ENCODE results near the gene KIF5A. TPM values are rescaled to one million over a fixed set of nuclear protein-coding genes. Genes with fewer than 3 reads are reported as not detected.
A peak's percentile ranks its signal among the peaks of the same experiment; 100 is the strongest.

KIF5A gene
- total RNA-seq, 1 donor from 2014 or later = 0.08 TPM

DNA sequence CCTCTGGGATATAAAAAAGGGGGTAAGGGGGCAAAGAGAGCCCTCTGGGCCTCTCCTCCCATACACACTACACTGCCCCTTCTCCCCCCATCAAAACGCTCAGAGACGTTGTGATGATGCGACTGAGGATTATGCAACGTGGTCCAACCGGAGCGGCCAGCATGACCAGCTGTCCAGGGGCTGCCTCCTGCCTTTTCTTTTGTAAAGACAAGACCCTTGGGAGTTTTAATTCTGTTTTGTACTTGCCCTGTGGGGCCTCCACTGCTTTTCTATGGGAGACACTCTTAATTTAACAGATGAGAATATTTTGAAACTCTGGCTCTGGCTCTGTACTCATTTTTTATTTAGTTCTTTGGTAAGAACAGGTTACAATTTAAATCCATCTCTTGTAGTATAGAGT is 20.0 kb upstream of the KIF5A start:
- TF ChIP-seq, protein P1, sequence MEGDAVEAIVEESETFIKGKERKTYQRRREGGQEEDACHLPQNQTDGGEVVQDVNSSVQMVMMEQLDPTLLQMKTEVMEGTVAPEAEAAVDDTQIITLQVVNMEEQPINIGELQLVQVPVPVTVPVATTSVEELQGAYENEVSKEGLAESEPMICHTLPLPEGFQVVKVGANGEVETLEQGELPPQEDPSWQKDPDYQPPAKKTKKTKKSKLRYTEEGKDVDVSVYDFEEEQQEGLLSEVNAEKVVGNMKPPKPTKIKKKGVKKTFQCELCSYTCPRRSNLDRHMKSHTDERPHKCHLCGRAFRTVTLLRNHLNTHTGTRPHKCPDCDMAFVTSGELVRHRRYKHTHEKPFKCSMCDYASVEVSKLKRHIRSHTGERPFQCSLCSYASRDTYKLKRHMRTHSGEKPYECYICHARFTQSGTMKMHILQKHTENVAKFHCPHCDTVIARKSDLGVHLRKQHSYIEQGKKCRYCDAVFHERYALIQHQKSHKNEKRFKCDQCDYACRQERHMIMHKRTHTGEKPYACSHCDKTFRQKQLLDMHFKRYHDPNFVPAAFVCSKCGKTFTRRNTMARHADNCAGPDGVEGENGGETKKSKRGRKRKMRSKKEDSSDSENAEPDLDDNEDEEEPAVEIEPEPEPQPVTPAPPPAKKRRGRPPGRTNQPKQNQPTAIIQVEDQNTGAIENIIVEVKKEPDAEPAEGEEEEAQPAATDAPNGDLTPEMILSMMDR (IDR thresholded peaks at IDR 0.05; ENCODE audit: borderline replicate concordance) = no peak
- Histone ChIP-seq H3K27me3 (ENCODE audit: low read depth) (no peaks in the 10 kb centered on the region), H3K36me3 (peaks cover 98% of the 10 kb centered on the region), H3K27ac (replicated peaks) (peak overlapping the region; percentile 18), H3K9me3 (replicated peaks) (no peaks in the 10 kb centered on the region), H3K4me1 (peaks cover 12% of the 10 kb centered on the region), H3K4me3 (no peak overlapping the region)
- DNase-seq = no peak
- intact Hi-C loops (cut with micrococcal nuclease) = no loop called here

DNA sequence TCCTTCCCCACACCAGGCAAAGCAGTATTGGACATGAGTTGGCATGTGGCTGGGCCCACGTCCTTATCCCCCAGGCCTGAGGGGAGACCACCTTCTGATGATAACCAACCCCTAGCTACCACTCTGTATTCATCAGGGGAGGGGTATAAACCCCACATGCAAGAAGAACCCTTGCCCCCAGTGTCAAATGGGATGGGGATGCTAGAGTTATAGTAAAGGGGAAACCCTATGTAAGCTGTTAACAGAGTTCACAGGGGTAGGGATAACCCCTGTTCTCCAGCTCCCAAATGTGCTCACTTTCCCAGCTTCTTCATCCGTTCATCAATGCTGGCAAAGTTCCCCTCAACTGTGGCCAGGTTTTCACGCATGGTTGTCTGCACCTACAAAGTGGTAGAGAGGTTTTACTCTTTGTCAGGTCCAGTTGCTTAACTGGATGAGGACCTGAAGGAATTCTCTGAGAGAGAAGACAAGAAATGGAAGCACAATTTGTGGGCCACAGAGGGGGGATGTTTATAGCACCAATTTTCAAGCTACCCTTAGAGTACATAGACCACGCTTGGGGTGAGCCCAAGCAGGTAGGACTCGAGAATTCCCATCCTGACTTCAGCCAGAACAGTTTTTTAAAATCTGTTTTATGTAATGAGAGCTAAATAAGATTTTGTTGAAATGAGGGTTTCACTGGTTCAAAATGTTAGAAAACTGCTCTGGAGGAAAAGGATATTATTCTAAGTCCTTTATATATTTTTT is 19.3 kb upstream of the KIF5A start:
- TF ChIP-seq, protein P1 (IDR thresholded peaks at IDR 0.05; ENCODE audit: borderline replicate concordance) = no peak
- no peaks in the 10 kb centered on the region for H3K27me3 ChIP-seq (ENCODE audit: low read depth)
- no peak overlapping the region for H3K27ac ChIP-seq (replicated peaks)
- intact Hi-C loops (cut with micrococcal nuclease) = no loop called here
- peaks cover 98% of the 10 kb centered on the region for H3K36me3 ChIP-seq
- H3K9me3 ChIP-seq (replicated peaks) = no peaks in the 10 kb centered on the region
- H3K4me3 ChIP-seq = no peak overlapping the region
- DNase-seq = no peak
- H3K4me1 ChIP-seq = peaks cover 5% of the 10 kb centered on the region

DNA sequence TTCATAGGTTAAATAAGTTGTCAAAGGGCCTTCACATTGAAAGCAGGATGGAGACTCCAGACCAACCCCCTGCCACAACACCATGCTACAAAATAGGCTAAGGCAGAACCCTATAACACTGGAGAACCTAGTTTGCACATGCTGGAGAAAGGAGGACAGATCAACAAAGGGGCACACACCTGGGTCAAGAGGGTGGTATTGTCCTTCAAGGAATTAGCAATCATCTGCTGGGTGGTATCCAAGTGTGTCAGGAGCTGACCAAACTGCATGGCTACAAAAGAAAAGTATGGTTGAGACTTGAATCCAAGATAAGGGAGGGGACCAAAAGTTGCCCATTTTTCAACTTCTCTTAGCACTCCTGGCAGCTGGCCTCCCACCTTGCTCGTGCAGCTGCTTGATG is 18.0 kb upstream of the KIF5A start:
- DNase-seq = no peak
- H3K4me3 ChIP-seq = no peak overlapping the region
- H3K9me3 ChIP-seq (replicated peaks) = no peaks in the 10 kb centered on the region
- intact Hi-C loops (cut with micrococcal nuclease) = no loop called here
- H3K36me3 ChIP-seq = peaks cover 90% of the 10 kb centered on the region
- no peak overlapping the region for H3K27ac ChIP-seq (replicated peaks)
- TF ChIP-seq, protein P1 (IDR thresholded peaks at IDR 0.05; ENCODE audit: borderline replicate concordance) = no peak
- peaks cover 5% of the 10 kb centered on the region for H3K4me1 ChIP-seq
- no peaks in the 10 kb centered on the region for H3K27me3 ChIP-seq (ENCODE audit: low read depth)

DNA sequence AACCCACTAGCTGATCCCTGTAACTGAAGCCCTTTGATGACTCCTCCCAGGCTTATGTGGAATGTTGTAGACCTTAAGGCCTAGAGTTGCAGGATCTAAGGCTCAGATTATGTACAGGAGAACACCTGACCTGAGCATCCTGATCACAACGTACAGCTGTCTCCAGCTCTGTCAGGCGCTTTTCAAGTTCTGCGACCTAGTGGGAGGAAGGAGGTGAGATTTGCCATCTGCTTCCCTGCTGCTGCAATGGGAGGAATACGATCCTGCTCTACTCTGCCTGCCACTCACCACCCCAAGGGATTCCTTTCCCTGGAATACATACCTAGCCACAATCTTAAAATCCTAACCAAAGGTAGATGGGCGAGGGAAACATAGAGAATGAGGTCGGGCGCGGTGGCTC is 16.7 kb upstream of the KIF5A start:
- TF ChIP-seq, protein P1 (IDR thresholded peaks at IDR 0.05; ENCODE audit: borderline replicate concordance) = no peak
- Histone ChIP-seq H3K9me3 (replicated peaks) (no peaks in the 10 kb centered on the region), H3K4me1 (peaks cover 5% of the 10 kb centered on the region), H3K27ac (replicated peaks) (no peak overlapping the region), H3K4me3 (no peak overlapping the region), H3K36me3 (peaks cover 84% of the 10 kb centered on the region), H3K27me3 (ENCODE audit: low read depth) (no peaks in the 10 kb centered on the region)
- DNase-seq = no peak
- intact Hi-C loops (cut with micrococcal nuclease) = no loop called here

DNA sequence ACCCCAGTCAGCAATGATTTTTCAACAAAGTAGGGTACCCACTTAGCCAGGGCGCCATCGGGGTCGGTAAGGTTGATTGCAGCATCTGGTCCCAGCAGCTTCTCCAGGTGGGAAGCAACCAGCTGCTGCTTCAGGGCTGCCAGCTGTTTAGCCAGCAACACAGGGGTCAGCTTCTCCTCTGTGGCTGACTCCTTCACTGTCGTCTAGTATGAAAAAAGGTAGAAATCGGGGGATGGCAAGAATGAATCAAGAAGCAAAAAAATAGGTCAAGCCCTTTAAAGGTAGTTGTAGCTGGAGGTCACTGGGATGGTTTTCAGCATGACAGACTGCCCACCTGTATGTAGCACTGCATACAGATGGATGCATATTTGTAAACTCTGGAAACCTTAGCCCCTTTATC is 15.6 kb upstream of the KIF5A start:
- TF ChIP-seq, protein P1 (IDR thresholded peaks at IDR 0.05; ENCODE audit: borderline replicate concordance) = no peak
- Histone ChIP-seq H3K27ac (replicated peaks) (no peak overlapping the region), H3K4me1 (peaks cover 5% of the 10 kb centered on the region), H3K9me3 (replicated peaks) (no peaks in the 10 kb centered on the region), H3K4me3 (no peak overlapping the region), H3K36me3 (peaks cover 83% of the 10 kb centered on the region), H3K27me3 (ENCODE audit: low read depth) (no peaks in the 10 kb centered on the region)
- intact Hi-C loops (cut with micrococcal nuclease) = no loop called here
- DNase-seq = no peak
